Measurements from ENCODE around the gene KCTD19.
A peak's percentile ranks its signal among the peaks of the same experiment; 100 is the strongest.

The KCTD19 gene

GRCh38 chr16:67264866-67265265, 61.7 kb downstream of the KCTD19 start:
- no peak for DNase-seq (ENCODE audit: extremely low read depth, low read depth)
- TF ChIP-seq CTCF (IDR thresholded peaks at IDR 0.05; ENCODE audit: low read depth, low read length), result no peak

GRCh38 chr16:67264277-67264676, 62.3 kb downstream of the KCTD19 start:
- no peak for TF ChIP-seq CTCF (IDR thresholded peaks at IDR 0.05; ENCODE audit: low read depth, low read length)
- DNase-seq (ENCODE audit: extremely low read depth, low read depth), result no peak

- TF ChIP-seq CTCF (IDR thresholded peaks at IDR 0.05; ENCODE audit: low read depth, low read length), result no peak
- no peak for DNase-seq (ENCODE audit: extremely low read depth, low read depth)
Measured at GRCh38 chr16:67263201-67263600, 63.3 kb downstream of the KCTD19 start.

GRCh38 chr16:67260426-67261063, 66.0 kb downstream of the KCTD19 start:
- peak; percentile 52 for DNase-seq (ENCODE audit: extremely low read depth, low read depth)

GRCh38 chr16:67259705-67260104, 66.8 kb downstream of the KCTD19 start:
- no peak for DNase-seq (ENCODE audit: extremely low read depth, low read depth)
- no peak for TF ChIP-seq CTCF (IDR thresholded peaks at IDR 0.05; ENCODE audit: low read depth, low read length)

More at GRCh38 chr16:67260426-67261063, 66.0 kb downstream of the KCTD19 start:
- peak; percentile 75 for TF ChIP-seq CTCF (IDR thresholded peaks at IDR 0.05; ENCODE audit: low read depth, low read length)

- DNase-seq (ENCODE audit: extremely low read depth, low read depth), result no peak
- no peak for TF ChIP-seq CTCF (IDR thresholded peaks at IDR 0.05; ENCODE audit: low read depth, low read length)
Measured at GRCh38 chr16:67258161-67258835, 68.2 kb downstream of the KCTD19 start.

- no peak for DNase-seq (ENCODE audit: extremely low read depth, low read depth)
Measured at GRCh38 chr16:67257486-67258160, 68.9 kb downstream of the KCTD19 start.

More at GRCh38 chr16:67257486-67258160, 68.9 kb downstream of the KCTD19 start:
- TF ChIP-seq CTCF (IDR thresholded peaks at IDR 0.05; ENCODE audit: low read depth, low read length), result no peak
